Stimulated activated CD8-positive, alpha-beta memory T cell treated with anti-CD3 and anti-CD28 coated beads, Interleukin-7, amount 100 ng/mL, for 48 hours (primary cell): ENCODE data around the gene CACNB4.
"Not testable (repeated sequence)": the region's sequence is repeated elsewhere in the genome, so short reads cannot be mapped to it uniquely, and the experiment has no call there.

Experiments used
- DNase-seq, 2 donors: peaks; one replicate each; pipeline ENCODE4 v3.0.0-alpha.2; 2020; ENCODE audit warnings: low read depth in 1 of 2; ENCODE audit errors: extremely low read depth in 1 of 2

The CACNB4 gene

GRCh38 chr2:152054593-152054992 is 44.3 kb downstream of the CACNB4 start:
- DNase-seq, result no peak

- no peak for DNase-seq
Observed at GRCh38 chr2:152051436-152051835, 47.4 kb downstream of the CACNB4 start.

- no peak for DNase-seq
Observed at GRCh38 chr2:152050915-152051314, 47.9 kb downstream of the CACNB4 start.

- no peak for DNase-seq
Observed at GRCh38 chr2:152050341-152050740, 48.5 kb downstream of the CACNB4 start.

- no peak for DNase-seq
Observed at GRCh38 chr2:152049541-152049940, 49.3 kb downstream of the CACNB4 start.

GRCh38 chr2:152047824-152048471 is 50.9 kb downstream of the CACNB4 start:
- DNase-seq, result no peak

GRCh38 chr2:152046940-152047339 is 51.9 kb downstream of the CACNB4 start:
- no peak for DNase-seq

- no peak for DNase-seq
Observed at GRCh38 chr2:152042636-152043615, 55.9 kb downstream of the CACNB4 start.

- no peak for DNase-seq
Observed at GRCh38 chr2:152038441-152038958, 60.3 kb downstream of the CACNB4 start.

- no peak for DNase-seq
Observed at GRCh38 chr2:152037743-152038435, 61.0 kb downstream of the CACNB4 start.

- DNase-seq, result peak; percentile 18 to 29
Observed at GRCh38 chr2:152036611-152037469, 62.0 kb downstream of the CACNB4 start.

GRCh38 chr2:152034257-152034801 is 64.5 kb downstream of the CACNB4 start:
- no peak for DNase-seq

- DNase-seq, result no peak
Observed at GRCh38 chr2:152033011-152033925, 65.6 kb downstream of the CACNB4 start.

GRCh38 chr2:152031747-152032306 is 67.0 kb downstream of the CACNB4 start:
- no peak for DNase-seq

- not testable (repeated sequence) for DNase-seq
Observed at GRCh38 chr2:152030596-152031328, 68.1 kb downstream of the CACNB4 start.

GRCh38 chr2:152028182-152028862 is 70.5 kb downstream of the CACNB4 start:
- DNase-seq, result no peak

- DNase-seq, result peak; percentile 52 to 62
Observed at GRCh38 chr2:152025678-152026287, 73.1 kb downstream of the CACNB4 start.
